Tibial nerve (tissue), 4 donors: ENCODE data around the gene KRTAP25-1.

Experiments used
- EP300 ChIP-seq, 2 donors: sonication (generic); formaldehyde crosslinking; IDR thresholded peaks; one replicate each; pipeline ENCODE4 v1.6.1; 2017; ENCODE audit warnings: antibody characterized with exemption in 2 of 2, mild to moderate bottlenecking in 1 of 2
- POLR2A ChIP-seq, 2 donors: fragments of 450-650 bp; IDR thresholded peaks; one replicate each; pipeline ENCODE4 v1.6.1; 2017; ENCODE audit warnings: antibody characterized with exemption in 2 of 2, mild to moderate bottlenecking in 2 of 2, moderate library complexity in 2 of 2
- TF ChIP-seq, protein P1 (sequence below), 5 experiments: fragments of 200-600 bp in 3 of 5; fragments of 450-650 bp in 2 of 5; sonication (generic) in 3 of 5; IDR thresholded peaks; one replicate each; pipeline ENCODE4 v1.5.1; 2016 to 2019; ENCODE audit warnings: antibody characterized with exemption in 5 of 5, mild to moderate bottlenecking in 3 of 5, moderate library complexity in 2 of 5

DNA sequence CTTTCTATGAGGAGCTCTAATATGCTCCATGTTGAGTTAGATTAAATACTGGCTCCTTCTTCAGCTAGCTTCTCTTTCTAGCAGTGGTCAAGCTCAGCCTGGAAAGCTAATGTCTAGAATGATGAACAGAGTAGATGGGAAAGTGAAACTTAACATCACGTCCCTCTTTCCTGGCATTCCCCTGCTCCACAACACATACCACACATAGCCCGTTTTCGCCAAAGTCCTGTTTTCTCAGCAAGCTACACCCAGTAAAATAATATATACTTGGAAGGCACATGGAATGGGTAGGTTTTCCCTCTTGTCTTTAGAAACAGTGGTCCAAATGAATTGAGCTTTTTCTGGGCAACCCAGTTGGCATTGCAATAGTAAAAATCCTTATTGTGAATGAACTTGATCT, 44.4 kb upstream of the KRTAP25-1 start:
- TF ChIP-seq, protein P1, sequence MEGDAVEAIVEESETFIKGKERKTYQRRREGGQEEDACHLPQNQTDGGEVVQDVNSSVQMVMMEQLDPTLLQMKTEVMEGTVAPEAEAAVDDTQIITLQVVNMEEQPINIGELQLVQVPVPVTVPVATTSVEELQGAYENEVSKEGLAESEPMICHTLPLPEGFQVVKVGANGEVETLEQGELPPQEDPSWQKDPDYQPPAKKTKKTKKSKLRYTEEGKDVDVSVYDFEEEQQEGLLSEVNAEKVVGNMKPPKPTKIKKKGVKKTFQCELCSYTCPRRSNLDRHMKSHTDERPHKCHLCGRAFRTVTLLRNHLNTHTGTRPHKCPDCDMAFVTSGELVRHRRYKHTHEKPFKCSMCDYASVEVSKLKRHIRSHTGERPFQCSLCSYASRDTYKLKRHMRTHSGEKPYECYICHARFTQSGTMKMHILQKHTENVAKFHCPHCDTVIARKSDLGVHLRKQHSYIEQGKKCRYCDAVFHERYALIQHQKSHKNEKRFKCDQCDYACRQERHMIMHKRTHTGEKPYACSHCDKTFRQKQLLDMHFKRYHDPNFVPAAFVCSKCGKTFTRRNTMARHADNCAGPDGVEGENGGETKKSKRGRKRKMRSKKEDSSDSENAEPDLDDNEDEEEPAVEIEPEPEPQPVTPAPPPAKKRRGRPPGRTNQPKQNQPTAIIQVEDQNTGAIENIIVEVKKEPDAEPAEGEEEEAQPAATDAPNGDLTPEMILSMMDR (IDR thresholded peaks at IDR 0.05), result no peak
- TF ChIP-seq POLR2A (IDR thresholded peaks at IDR 0.05) (no peak), EP300 (IDR thresholded peaks at IDR 0.05) (no peak)
